A549 treated with DMSO at 1 μM for 4 hours (cell line): ENCODE measurements around the gene FAM171A2. TPM values are rescaled to one million over a fixed set of nuclear protein-coding genes. Genes with fewer than 3 reads are reported as not detected.

Experiments
- total RNA-seq: library from RNA; stranded (reverse); fragments of 200-300 nt; extraction: Qiagen RNA extraction; gene quantifications from 5 replicates; pipeline ENCODE4 v1.2.3, GENCODE V29; 2022; ENCODE audit warnings: low read depth

FAM171A2 gene
- 2.6 to 4.8 TPM (median 3.8 TPM) in 5 replicates for total RNA-seq

GRCh38 chr17:44363613-44364159 is at the start of gene FAM171A2:
TSS of gene FAM171A2 (minus strand) at chr17:44363853. CDS start at chr17:44363714, 139 bp downstream.

GRCh38 chr17:44389281-44389680 is 25.6 kb upstream of the FAM171A2 start, which contains the start of gene ITGA2B:
TSS of gene ITGA2B (minus strand) at chr17:44389649. CDS start at chr17:44389473, 176 bp downstream.

GRCh38 chr17:44344939-44345453 is 18.7 kb downstream of the FAM171A2 start, which contains the start of gene GRN:
TSS of gene GRN (plus strand) at chr17:44345302. CDS start at chr17:44349165, 3,863 bp downstream.

GRCh38 chr17:44324571-44325275 is 38.9 kb downstream of the FAM171A2 start, which contains the start of gene SLC25A39:
TSS of gene SLC25A39 (minus strand) at chr17:44324823. CDS start at chr17:44323562, 1,261 bp downstream.

GRCh38 chr17:44308320-44308818 is 55.3 kb downstream of the FAM171A2 start, which contains the start of gene RUNDC3A:
TSS of gene RUNDC3A (plus strand) at chr17:44308601. CDS start at chr17:44308833, 232 bp downstream.

Other genes starting within 250 kb of the FAM171A2 start
- gene HDAC5, start 240.2 kb downstream of the FAM171A2 start, total RNA-seq: 14.6 to 18.7 TPM (median 15.7 TPM) in 5 replicates
- 8.2 to 9.9 TPM (median 8.8 TPM) in 5 replicates for gene HROB, start 221.9 kb downstream of the FAM171A2 start, total RNA-seq
- gene ASB16, start 193.1 kb downstream of the FAM171A2 start, total RNA-seq: 0.08 to 0.17 TPM (median 0.10 TPM) in 5 replicates
- 37.3 to 45.0 TPM (median 43.9 TPM) in 5 replicates for gene TMUB2, start 176.9 kb downstream of the FAM171A2 start, total RNA-seq
- gene ATXN7L3, start 164.0 kb downstream of the FAM171A2 start, total RNA-seq: 56.7 to 69.2 TPM (median 64.8 TPM) in 5 replicates
- 91.4 to 114 TPM (median 106 TPM) in 5 replicates for gene UBTF, start 144.2 kb downstream of the FAM171A2 start, total RNA-seq
- gene SLC4A1, start 95.7 kb downstream of the FAM171A2 start, total RNA-seq: not detected in 5 replicates
- 0.18 to 0.71 TPM (median 0.69 TPM) in 5 replicates for gene RUNDC3A, start 55.3 kb downstream of the FAM171A2 start, total RNA-seq
- gene SLC25A39, start 39.0 kb downstream of the FAM171A2 start, total RNA-seq: 163 to 221 TPM (median 189 TPM) in 5 replicates
- 214 to 235 TPM (median 233 TPM) in 5 replicates for gene GRN, start 18.6 kb downstream of the FAM171A2 start, total RNA-seq
- gene ITGA2B, start 25.8 kb upstream of the FAM171A2 start, total RNA-seq: 1.3 to 1.8 TPM (median 1.5 TPM) in 5 replicates
- gene GPATCH8, start 139.6 kb upstream of the FAM171A2 start, total RNA-seq: 20.4 to 24.5 TPM (median 24.2 TPM) in 5 replicates
- gene FZD2, start 193.6 kb upstream of the FAM171A2 start, total RNA-seq: 31.5 to 46.5 TPM (median 38.7 TPM) in 5 replicates